Mesothelial cell of epicardium (in vitro differentiated cells): Measurements from ENCODE around the gene BIRC3. TPM values are rescaled to one million over a fixed set of nuclear protein-coding genes. Genes with fewer than 3 reads are reported as not detected.

Source experiments
- DNase-seq, 2 experiments: peaks; one replicate each; pipeline ENCODE4 v3.0.0; 2021; ENCODE audit warnings: low spot score in 2 of 2; ENCODE audit not compliant: unreplicated experiment in 2 of 2
- H3K27ac Mint-ChIP-seq: 2 replicates; pipeline ENCODE4 v1.8.0; 2021; ENCODE audit warnings: mixed read lengths
- H3K27me3 Mint-ChIP-seq: 2 replicates; pipeline ENCODE4 v1.8.0; 2021; ENCODE audit warnings: low read depth, mixed read lengths
- H3K36me3 Mint-ChIP-seq: 2 replicates; pipeline ENCODE4 v1.8.0; 2021; ENCODE audit warnings: mixed read lengths
- H3K4me1 Mint-ChIP-seq: 2 replicates; pipeline ENCODE4 v1.8.0; 2021; ENCODE audit warnings: mixed read lengths
- H3K4me3 Mint-ChIP-seq: 2 replicates; pipeline ENCODE4 v1.8.0; 2021; ENCODE audit warnings: mild to moderate bottlenecking, moderate library complexity, mixed read lengths
- H3K9me3 Mint-ChIP-seq: 2 replicates; pipeline ENCODE4 v1.8.0; 2021; ENCODE audit warnings: mixed read lengths
- CTCF ChIP-seq: fragments of 200-600 bp; sonication (generic); IDR thresholded peaks from one replicate; pipeline ENCODE4 v1.5.0; 2021; ENCODE audit warnings: antibody characterized with exemption; ENCODE audit not compliant: unreplicated experiment
- total RNA-seq: library from RNA; stranded (reverse); gene quantifications from 3 replicates; pipeline ENCODE4 v1.2.1, GENCODE V29; 2021

Gene BIRC3
- total RNA-seq, 1 donor from 2014 or later: 1.4 TPM

- no peak for TF ChIP-seq CTCF
- peaks cover 36% of the 10 kb centered on the region for H3K36me3 Mint-ChIP-seq
- no peak for DNase-seq
- H3K4me3 Mint-ChIP-seq: no peak overlapping the region
- H3K27ac Mint-ChIP-seq: no peak overlapping the region
- H3K4me1 Mint-ChIP-seq: no peaks in the 10 kb centered on the region
- no peaks in the 10 kb centered on the region for H3K9me3 Mint-ChIP-seq
- H3K27me3 Mint-ChIP-seq: no peaks in the 10 kb centered on the region
Observed at GRCh38 chr11:102375720-102376399, 58.6 kb downstream of the BIRC3 start.

GRCh38 chr11:102377891-102378290, 60.6 kb downstream of the BIRC3 start:
- Mint-ChIP-seq H3K4me1 (no peaks in the 10 kb centered on the region), H3K27ac (no peak overlapping the region), H3K27me3 (no peaks in the 10 kb centered on the region), H3K9me3 (no peaks in the 10 kb centered on the region), H3K4me3 (no peak overlapping the region), H3K36me3 (peaks cover 36% of the 10 kb centered on the region)
- TF ChIP-seq CTCF: no peak
- no peak for DNase-seq

GRCh38 chr11:102378818-102379217, 61.5 kb downstream of the BIRC3 start:
- no peaks in the 10 kb centered on the region for H3K27me3 Mint-ChIP-seq
- peaks cover 34% of the 10 kb centered on the region for H3K36me3 Mint-ChIP-seq
- H3K4me1 Mint-ChIP-seq: peaks cover 5% of the 10 kb centered on the region
- DNase-seq: no peak
- H3K9me3 Mint-ChIP-seq: no peaks in the 10 kb centered on the region
- no peak for TF ChIP-seq CTCF
- H3K4me3 Mint-ChIP-seq: no peak overlapping the region
- no peak overlapping the region for H3K27ac Mint-ChIP-seq

DNA sequence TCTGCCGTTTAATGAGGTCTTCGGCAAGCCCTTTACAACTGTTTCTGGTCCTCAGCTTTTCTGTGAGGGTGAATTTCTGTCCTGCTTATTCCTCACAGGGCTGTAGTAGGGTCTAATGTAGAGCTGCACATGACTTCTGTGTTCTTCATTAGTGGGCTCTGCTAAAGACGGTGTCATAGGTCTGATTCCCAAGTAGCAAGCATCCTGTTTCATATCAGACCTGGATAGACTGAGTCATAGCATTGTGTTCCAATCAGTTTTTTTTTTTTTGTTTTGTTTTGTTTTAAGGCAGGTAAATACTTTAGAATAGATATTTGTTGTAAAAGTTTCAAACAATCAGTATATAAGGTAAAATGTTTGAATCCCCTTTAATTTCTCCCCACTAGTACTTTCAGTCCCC, 65.1 kb downstream of the BIRC3 start:
- TF ChIP-seq CTCF: no peak
- Mint-ChIP-seq H3K9me3 (no peaks in the 10 kb centered on the region), H3K4me1 (peaks cover 32% of the 10 kb centered on the region), H3K27me3 (no peaks in the 10 kb centered on the region), H3K27ac (no peak overlapping the region), H3K36me3 (peaks cover 35% of the 10 kb centered on the region), H3K4me3 (no peak overlapping the region)
- no peak for DNase-seq

GRCh38 chr11:102383839-102384238, 66.6 kb downstream of the BIRC3 start:
- Mint-ChIP-seq H3K9me3 (peaks cover 2% of the 10 kb centered on the region), H3K4me3 (no peak overlapping the region), H3K27me3 (no peaks in the 10 kb centered on the region), H3K36me3 (peaks cover 35% of the 10 kb centered on the region), H3K4me1 (peaks cover 32% of the 10 kb centered on the region), H3K27ac (peak overlapping the region; percentile 7)
- no peak for TF ChIP-seq CTCF
- no peak for DNase-seq
